Activated CD4-positive, CD25-positive, alpha-beta regulatory T cell treated with anti-CD3 and anti-CD28 coated beads, Interleukin-2, amount 50 U/mL, for 16 hours (primary cell): ENCODE data around the gene EPHA8.

Experiments
- DNase-seq: peaks from one replicate; pipeline ENCODE4 v3.0.0-alpha.2; 2020; ENCODE audit warnings: low read depth, low spot score

Gene EPHA8

GRCh38 chr1:22562584-22563583 is at the start of gene EPHA8:
EPHA8 (plus strand) TSS chr1:22563489; CDS start chr1:22563636, 147 bp downstream.
- no peak for DNase-seq

GRCh38 chr1:22516906-22517571 is 46.2 kb upstream of the EPHA8 start:
- no peak for DNase-seq

- DNase-seq, result no peak
Observed at GRCh38 chr1:22517956-22518355, 45.3 kb upstream of the EPHA8 start.

- DNase-seq, result no peak
Observed at GRCh38 chr1:22518379-22518778, 44.9 kb upstream of the EPHA8 start.

GRCh38 chr1:22520871-22521270 is 42.4 kb upstream of the EPHA8 start:
- no peak for DNase-seq

- no peak for DNase-seq
Observed at GRCh38 chr1:22521692-22522091, 41.6 kb upstream of the EPHA8 start.

GRCh38 chr1:22522221-22522743 is 41.0 kb upstream of the EPHA8 start:
- DNase-seq, result no peak

- no peak for DNase-seq
Observed at GRCh38 chr1:22524481-22524880, 38.8 kb upstream of the EPHA8 start.

- DNase-seq, result no peak
Observed at GRCh38 chr1:22525211-22525610, 38.1 kb upstream of the EPHA8 start.

GRCh38 chr1:22525646-22526045 is 37.6 kb upstream of the EPHA8 start:
- DNase-seq, result no peak

GRCh38 chr1:22526098-22526497 is 37.2 kb upstream of the EPHA8 start:
- DNase-seq, result no peak

GRCh38 chr1:22526677-22527076 is 36.6 kb upstream of the EPHA8 start:
- no peak for DNase-seq

- no peak for DNase-seq
Observed at GRCh38 chr1:22527122-22527521, 36.2 kb upstream of the EPHA8 start.

- no peak for DNase-seq
Observed at GRCh38 chr1:22527555-22528296, 35.6 kb upstream of the EPHA8 start.

- DNase-seq, result no peak
Observed at GRCh38 chr1:22528451-22528850, 34.8 kb upstream of the EPHA8 start.

GRCh38 chr1:22529901-22530621 is 33.2 kb upstream of the EPHA8 start:
- DNase-seq, result no peak

- no peak for DNase-seq
Observed at GRCh38 chr1:22530715-22531114, 32.6 kb upstream of the EPHA8 start.

- no peak for DNase-seq
Observed at GRCh38 chr1:22531251-22531650, 32.0 kb upstream of the EPHA8 start.

GRCh38 chr1:22533244-22533895 is 29.9 kb upstream of the EPHA8 start:
- no peak for DNase-seq

- DNase-seq, result no peak
Observed at GRCh38 chr1:22534951-22535350, 28.3 kb upstream of the EPHA8 start.

- no peak for DNase-seq
Observed at GRCh38 chr1:22535399-22535798, 27.9 kb upstream of the EPHA8 start.
